Peyer's patch (tissue), 4 donors: ENCODE data around the gene CHRNG. TPM values are rescaled to one million over a fixed set of nuclear protein-coding genes. Genes with fewer than 3 reads are reported as not detected.

Experiments
- DNase-seq, 3 donors: peaks; one replicate each; pipeline ENCODE4 v3.0.0-alpha.2; 2017 to 2019
- H3K27ac ChIP-seq, 4 donors: fragments of 200-600 bp; sonication (generic); one replicate each; pipeline ENCODE4 v1.5.1; 2016 to 2019
- H3K27me3 ChIP-seq, 2 donors: fragments of 200-600 bp; sonication (generic); one replicate each; pipeline ENCODE4 v1.5.1; 2019
- H3K36me3 ChIP-seq, 3 donors: fragments of 200-600 bp; sonication (generic); one replicate each; pipeline ENCODE4 v1.5.1; 2016 to 2019
- H3K4me1 ChIP-seq, 4 donors: fragments of 200-600 bp; sonication (generic); one replicate each; pipeline ENCODE4 v1.5.1; 2016 to 2019
- H3K4me3 ChIP-seq, 4 donors: fragments of 200-600 bp; sonication (generic); 1 replicate in 3 of 4; 2 replicates in 1 of 4; pipeline ENCODE4 v1.5.1; 2016 to 2019; ENCODE audit warnings: mild to moderate bottlenecking in 1 of 4
- H3K9me3 ChIP-seq, 4 donors: fragments of 200-600 bp; sonication (generic); one replicate each; pipeline ENCODE4 v1.5.1; 2016 to 2019; ENCODE audit warnings: mild to moderate bottlenecking in 1 of 4
- CTCF ChIP-seq, 6 experiments: fragments of 450-650 bp in 4 of 6; fragments of 200-600 bp in 2 of 6; sonication (generic) in 1 of 6; IDR thresholded peaks; one replicate each; pipeline ENCODE4 v1.5.1; 2017 to 2019; ENCODE audit warnings: antibody characterized with exemption in 6 of 6, mild to moderate bottlenecking in 3 of 6, moderate library complexity in 1 of 6
- POLR2A ChIP-seq, 2 donors: fragments of 450-650 bp; IDR thresholded peaks; one replicate each; pipeline ENCODE4 v1.5.1; 2017; ENCODE audit warnings: antibody characterized with exemption in 2 of 2, mild to moderate bottlenecking in 2 of 2, moderate library complexity in 2 of 2
- total RNA-seq, 4 donors: library from RNA; depleted of rRNA; stranded (reverse); fragments of >200 nt; gene quantifications; one replicate each; pipeline ENCODE4 v1.1.0, GENCODE V29; 2016

The CHRNG gene
- total RNA-seq, 4 donors from 2014 or later, result not detected

GRCh38 chr2:232503809-232504323, 35.6 kb upstream of the CHRNG start:
- Histone ChIP-seq H3K27ac (no peak overlapping the region), H3K27me3 (peaks cover 0 to 5% of the 10 kb centered on the region in 2 donors), H3K4me1 (peaks cover 0 to 14% (median 3%) of the 10 kb centered on the region in 4 donors), H3K4me3 (peak overlapping the region in 3 of 4 donors; percentile 34 to 53 (median 46)), H3K36me3 (no peaks in the 10 kb centered on the region), H3K9me3 (no peaks in the 10 kb centered on the region)
- DNase-seq, result no peak
- TF ChIP-seq CTCF (IDR thresholded peaks at IDR 0.05) (no peak), POLR2A (IDR thresholded peaks at IDR 0.05) (no peak)

- peaks cover 0 to 14% (median 3%) of the 10 kb centered on the region in 4 donors for H3K4me1 ChIP-seq
- peaks cover 0 to 5% of the 10 kb centered on the region in 2 donors for H3K27me3 ChIP-seq
- TF ChIP-seq CTCF (IDR thresholded peaks at IDR 0.05) (no peak), POLR2A (IDR thresholded peaks at IDR 0.05) (no peak)
- H3K27ac ChIP-seq, result no peak overlapping the region
- no peak for DNase-seq
- no peaks in the 10 kb centered on the region for H3K36me3 ChIP-seq
- no peaks in the 10 kb centered on the region for H3K9me3 ChIP-seq
- H3K4me3 ChIP-seq, result no peak overlapping the region
Measured at GRCh38 chr2:232504438-232504837, 35.1 kb upstream of the CHRNG start.

GRCh38 chr2:232505856-232506255, 33.6 kb upstream of the CHRNG start:
- no peak for DNase-seq
- Histone ChIP-seq H3K36me3 (no peaks in the 10 kb centered on the region), H3K4me1 (peaks cover 0 to 14% (median 3%) of the 10 kb centered on the region in 4 donors), H3K27me3 (peaks cover 0 to 5% of the 10 kb centered on the region in 2 donors), H3K27ac (no peak overlapping the region), H3K4me3 (no peak overlapping the region), H3K9me3 (no peaks in the 10 kb centered on the region)
- TF ChIP-seq POLR2A (IDR thresholded peaks at IDR 0.05) (no peak), CTCF (IDR thresholded peaks at IDR 0.05) (no peak)

GRCh38 chr2:232506709-232507108, 32.8 kb upstream of the CHRNG start:
- Histone ChIP-seq H3K4me1 (peaks cover 0 to 14% (median 3%) of the 10 kb centered on the region in 4 donors), H3K4me3 (no peak overlapping the region), H3K9me3 (no peaks in the 10 kb centered on the region), H3K36me3 (no peaks in the 10 kb centered on the region), H3K27ac (no peak overlapping the region), H3K27me3 (peaks cover 0 to 5% of the 10 kb centered on the region in 2 donors)
- DNase-seq, result no peak
- TF ChIP-seq CTCF (IDR thresholded peaks at IDR 0.05), result no peak
- no peak for TF ChIP-seq POLR2A (IDR thresholded peaks at IDR 0.05)

GRCh38 chr2:232508251-232508650, 31.2 kb upstream of the CHRNG start:
- Histone ChIP-seq H3K36me3 (no peaks in the 10 kb centered on the region), H3K27ac (no peak overlapping the region), H3K27me3 (peaks cover 0 to under 1% of the 10 kb centered on the region in 2 donors), H3K4me3 (no peak overlapping the region), H3K9me3 (no peaks in the 10 kb centered on the region), H3K4me1 (peaks cover 0 to 4% (median 1%) of the 10 kb centered on the region in 4 donors)
- TF ChIP-seq POLR2A (IDR thresholded peaks at IDR 0.05) (no peak), CTCF (IDR thresholded peaks at IDR 0.05) (no peak)
- DNase-seq, result no peak
